GM12874 (cell line): Measurements from ENCODE around the gene HOTAIR.

Source experiments
- CTCF ChIP-seq: IDR thresholded peaks from 2 replicates; pipeline ENCODE4 v1.5.1; 2011; ENCODE audit warnings: low read depth, mild to moderate bottlenecking, control low read depth, low read length, moderate library complexity; ENCODE audit not compliant: insufficient read depth

The HOTAIR gene

GRCh38 chr12:53924521-53925405, 50.0 kb downstream of the HOTAIR start:
- no peak for TF ChIP-seq CTCF

GRCh38 chr12:53916788-53917655, 57.7 kb downstream of the HOTAIR start:
- TF ChIP-seq CTCF: no peak
